Urinary bladder (tissue), 4 donors: ENCODE measurements around the gene COQ8A. TPM values are rescaled to one million over a fixed set of nuclear protein-coding genes. Genes with fewer than 3 reads are reported as not detected.

Source experiments
- DNase-seq: peaks from one replicate; pipeline ENCODE4 v3.0.0-alpha.2; 2015; ENCODE audit errors: extremely low spot score
- H3K27ac ChIP-seq: one replicate; pipeline ENCODE4 v1.5.1; 2013; ENCODE audit warnings: low read depth, mild to moderate bottlenecking, moderate library complexity
- H3K36me3 ChIP-seq: one replicate; pipeline ENCODE4 v1.6.1; 2013; ENCODE audit warnings: mild to moderate bottlenecking, moderate library complexity; ENCODE audit not compliant: insufficient read depth
- H3K4me1 ChIP-seq: one replicate; pipeline ENCODE4 v1.6.1; 2013; ENCODE audit warnings: mild to moderate bottlenecking, moderate library complexity; ENCODE audit not compliant: insufficient read depth
- H3K4me3 ChIP-seq: one replicate; pipeline ENCODE4 v1.5.1; 2013; ENCODE audit warnings: low read depth, low read length
- WGBS: extraction: QIAGEN DNeasy Blood & Tissue Kit; methylation state at CpG from one replicate; pipeline ENCODE4 v1.1.7; 2013; 5-methylcytosine and 5-hydroxymethylcytosine counted together
- polyA plus RNA-seq: library from polyadenylated mRNA; stranded (reverse); fragments of 200-250 nt; gene quantifications from one replicate; pipeline ENCODE4 v1.2.3, GENCODE V29; 2013
- total RNA-seq: library from RNA; depleted of rRNA; stranded (reverse); fragments of >200 nt; gene quantifications from one replicate; pipeline ENCODE4 v1.2.3, GENCODE V29; 2014
- donor health status: healthy with polysubstance abuse.
- donor health status: healthy.

COQ8A gene
- total RNA-seq, result 17.8 TPM
- 113 TPM for polyA plus RNA-seq

- DNase-seq, result peak; percentile 99
- under 1% methylated on average over 73 of the region's 73 CpGs for WGBS
- H3K4me3 ChIP-seq, result peak within 1 kb of the TSS; percentile 60
- no peaks in the 10 kb centered on the region for H3K4me1 ChIP-seq
- no peaks in the 10 kb centered on the region for H3K36me3 ChIP-seq
- H3K27ac ChIP-seq, result peak within 1 kb of the TSS; percentile 94
Observed at GRCh38 chr1:226940029-226940805, at the start of gene COQ8A. Gene COQ8A (plus strand): TSS chr1:226940294. CDS start chr1:226961386, 21,092 bp downstream.

- no peak for DNase-seq
- H3K4me3 ChIP-seq, result no peak overlapping the region
- WGBS, result 89% methylated on average over 22 of the region's 22 CpGs
- no peaks in the 10 kb centered on the region for H3K36me3 ChIP-seq
- H3K4me1 ChIP-seq, result no peaks in the 10 kb centered on the region
- H3K27ac ChIP-seq, result no peak overlapping the region
Observed at GRCh38 chr1:226890331-226891108, 49.6 kb upstream of the COQ8A start.

DNA sequence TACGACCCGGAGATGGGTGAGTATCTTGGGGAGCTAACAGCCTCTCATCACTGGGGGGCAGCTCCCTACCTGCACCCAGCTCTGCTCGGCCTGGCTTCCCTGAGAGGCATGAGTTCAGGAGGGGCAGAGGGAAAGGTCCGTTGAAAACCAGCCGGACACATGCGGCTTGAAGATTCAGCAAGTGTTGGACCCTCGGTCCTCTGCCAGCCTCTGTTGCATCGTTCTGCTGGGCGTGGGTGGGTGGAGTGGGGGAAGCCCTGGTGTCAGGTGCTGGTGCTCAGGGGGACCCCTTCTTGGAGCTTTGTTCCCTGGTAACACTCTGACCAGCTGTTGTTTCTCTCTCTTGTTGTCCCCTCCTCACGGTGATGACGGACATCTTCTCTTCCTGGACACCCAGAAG lies 48.7 kb upstream of the COQ8A start:
- 94% methylated on average over 11 of the region's 11 CpGs for WGBS
- H3K27ac ChIP-seq, result no peak overlapping the region
- H3K4me3 ChIP-seq, result no peak overlapping the region
- DNase-seq, result no peak
- no peaks in the 10 kb centered on the region for H3K4me1 ChIP-seq
- no peaks in the 10 kb centered on the region for H3K36me3 ChIP-seq

- DNase-seq, result no peak
- H3K4me3 ChIP-seq, result no peak overlapping the region
- H3K4me1 ChIP-seq, result no peaks in the 10 kb centered on the region
- 86% methylated on average over 17 of the region's 17 CpGs for WGBS
- no peak overlapping the region for H3K27ac ChIP-seq
- H3K36me3 ChIP-seq, result no peaks in the 10 kb centered on the region
Observed at GRCh38 chr1:226891846-226892523, 48.1 kb upstream of the COQ8A start.

- Histone ChIP-seq H3K27ac (no peak overlapping the region), H3K4me1 (no peaks in the 10 kb centered on the region), H3K4me3 (no peak overlapping the region), H3K36me3 (no peaks in the 10 kb centered on the region)
- DNase-seq, result no peak
- 80% methylated on average over 8 of the region's 8 CpGs for WGBS
Observed at GRCh38 chr1:226892524-226892875, 47.6 kb upstream of the COQ8A start.

GRCh38 chr1:226893936-226894335 lies 46.2 kb upstream of the COQ8A start:
- Histone ChIP-seq H3K27ac (no peak overlapping the region), H3K4me3 (no peak overlapping the region), H3K36me3 (no peaks in the 10 kb centered on the region), H3K4me1 (no peaks in the 10 kb centered on the region)
- WGBS, result 94% methylated on average over 13 of the region's 13 CpGs
- DNase-seq, result no peak

GRCh38 chr1:226894826-226895225 lies 45.3 kb upstream of the COQ8A start:
- DNase-seq, result no peak
- H3K27ac ChIP-seq, result no peak overlapping the region
- WGBS, result 91% methylated on average over 3 of the region's 3 CpGs
- H3K4me3 ChIP-seq, result no peak overlapping the region
- no peaks in the 10 kb centered on the region for H3K36me3 ChIP-seq
- H3K4me1 ChIP-seq, result no peaks in the 10 kb centered on the region

- DNase-seq, result no peak
- H3K4me3 ChIP-seq, result no peak overlapping the region
- WGBS, result 81% methylated on average over 11 of the region's 11 CpGs
- no peaks in the 10 kb centered on the region for H3K4me1 ChIP-seq
- H3K36me3 ChIP-seq, result no peaks in the 10 kb centered on the region
- H3K27ac ChIP-seq, result no peak overlapping the region
Observed at GRCh38 chr1:226895644-226896043, 44.5 kb upstream of the COQ8A start.

- no peak overlapping the region for H3K4me3 ChIP-seq
- H3K4me1 ChIP-seq, result no peaks in the 10 kb centered on the region
- no peaks in the 10 kb centered on the region for H3K36me3 ChIP-seq
- WGBS, result 92% methylated on average over 3 of the region's 3 CpGs
- DNase-seq, result no peak
- H3K27ac ChIP-seq, result no peak overlapping the region
Observed at GRCh38 chr1:226898246-226898645, 41.8 kb upstream of the COQ8A start.

DNA sequence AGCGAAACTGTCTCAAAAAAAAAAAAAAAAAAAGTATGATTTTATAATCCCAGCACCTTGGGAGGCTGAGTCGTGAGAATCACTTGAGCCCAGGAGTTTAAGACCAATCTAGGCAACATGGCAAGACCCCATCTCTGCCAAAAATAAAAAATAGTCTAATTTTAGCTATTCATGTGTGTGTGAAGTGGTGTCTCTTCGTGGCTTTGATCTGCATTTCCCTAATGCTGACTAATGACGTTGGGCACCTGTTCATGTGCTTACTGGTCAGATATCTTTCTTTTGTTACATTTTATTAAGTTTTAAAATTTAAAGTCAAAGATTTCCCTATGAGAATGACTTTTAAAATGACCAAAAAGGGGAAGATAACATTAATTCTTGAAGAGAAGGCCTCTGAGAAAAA lies 38.7 kb upstream of the COQ8A start:
- Histone ChIP-seq H3K27ac (no peak overlapping the region), H3K4me1 (no peaks in the 10 kb centered on the region), H3K4me3 (no peak overlapping the region), H3K36me3 (no peaks in the 10 kb centered on the region)
- DNase-seq, result no peak
- 78% methylated on average over 4 of the region's 4 CpGs for WGBS

GRCh38 chr1:226902601-226903000 lies 37.5 kb upstream of the COQ8A start:
- 77% methylated on average over 4 of the region's 4 CpGs for WGBS
- Histone ChIP-seq H3K4me3 (no peak overlapping the region), H3K36me3 (no peaks in the 10 kb centered on the region), H3K27ac (no peak overlapping the region), H3K4me1 (no peaks in the 10 kb centered on the region)
- no peak for DNase-seq

- no peaks in the 10 kb centered on the region for H3K36me3 ChIP-seq
- H3K4me1 ChIP-seq, result no peaks in the 10 kb centered on the region
- DNase-seq, result no peak
- WGBS, result 51% methylated on average over 12 of the region's 12 CpGs
- H3K4me3 ChIP-seq, result no peak overlapping the region
- H3K27ac ChIP-seq, result no peak overlapping the region
Observed at GRCh38 chr1:226903819-226904716, 36.0 kb upstream of the COQ8A start.

GRCh38 chr1:226904772-226905171 lies 35.3 kb upstream of the COQ8A start:
- no peak for DNase-seq
- no peak overlapping the region for H3K27ac ChIP-seq
- 67% methylated on average over 3 of the region's 3 CpGs for WGBS
- no peaks in the 10 kb centered on the region for H3K36me3 ChIP-seq
- no peak overlapping the region for H3K4me3 ChIP-seq
- H3K4me1 ChIP-seq, result no peaks in the 10 kb centered on the region
